T-cell (primary cell): ENCODE measurements around the gene FYB1. TPM values are rescaled to one million over a fixed set of nuclear protein-coding genes. Genes with fewer than 3 reads are reported as not detected.
"Not testable (repeated sequence)": the region's sequence is repeated elsewhere in the genome, so short reads cannot be mapped to it uniquely, and the experiment has no call there.

Experiments used
- ATAC-seq, 4 experiments: fragments of 200-7000 bp in 3 of 4; fragments of 150-1000 bp in 1 of 4; cut with Tn5 transposase; replicated peaks in 1 of 4; 1 replicate in 3 of 4; 2 replicates in 1 of 4; pipeline ENCODE4 v1.10.0; 2021; ENCODE audit warnings: moderate library complexity in 3 of 4, mild to moderate bottlenecking in 2 of 4, moderate number of reproducible peaks in 1 of 4
- CTCF ChIA-PET, 2 donors: fragments of 300-600 bp; sonication (Branson Sonifier 250); formaldehyde crosslinking; loops; one replicate each; lab custom pipeline; 2022; ENCODE audit warnings: antibody characterized with exemption in 2 of 2; lab: Charles Lee
- POLR2A ChIA-PET, 2 donors: fragments of 300-600 bp; sonication (Branson Sonifier 250); formaldehyde crosslinking; loops; one replicate each; lab custom pipeline; 2022; ENCODE audit warnings: antibody characterized with exemption in 2 of 2; lab: Charles Lee
- DNase-seq, 35 experiments: peaks; one replicate each; pipeline versions ENCODE4 v3.0.0 to v3.0.0-alpha.2; 2013 to 2023
- H3K27ac ChIP-seq: one replicate; pipeline ENCODE4 v1.5.1; 2013; ENCODE audit warnings: low read length
- H3K27me3 ChIP-seq, 2 experiments: replicated peaks in 1 of 2; 1 replicate in 1 of 2; 2 replicates in 1 of 2; pipeline versions ENCODE4 v1.6.1 to v1.7.0; 2013; ENCODE audit warnings: low read length in 1 of 2, mixed read lengths in 1 of 2; ENCODE audit not compliant: control insufficient read depth in 2 of 2, insufficient read depth in 2 of 2; ENCODE audit errors: extremely low read depth in 1 of 2
- H3K36me3 ChIP-seq, 2 donors: 1 replicate in 1 of 2; 2 replicates in 1 of 2; pipeline versions ENCODE4 v1.6.1 to v1.7.0; 2013; ENCODE audit warnings: low read length in 1 of 2; ENCODE audit not compliant: control insufficient read depth in 2 of 2, insufficient read depth in 1 of 2; ENCODE audit errors: extremely low read depth in 1 of 2
- H3K4me1 ChIP-seq, 2 experiments: 1 replicate in 1 of 2; 2 replicates in 1 of 2; pipeline versions ENCODE4 v1.6.1 to v1.7.0; 2013; ENCODE audit warnings: low read length in 2 of 2, mixed read lengths in 1 of 2; ENCODE audit not compliant: insufficient read depth in 2 of 2, control insufficient read depth in 1 of 2; ENCODE audit errors: extremely low read depth in 1 of 2
- H3K4me3 ChIP-seq, 2 donors: 1 replicate in 1 of 2; 2 replicates in 1 of 2; pipeline versions ENCODE4 v1.5.1 to v1.7.0; 2013; ENCODE audit warnings: mild to moderate bottlenecking in 2 of 2, low read length in 1 of 2, moderate library complexity in 1 of 2; ENCODE audit not compliant: control insufficient read depth in 1 of 2; ENCODE audit errors: extremely low read depth in 1 of 2
- H3K9me3 ChIP-seq: 2 replicates; pipeline ENCODE4 v1.7.0; 2013
- H3K27ac Mint-ChIP-seq, 2 donors: one replicate each; pipeline ENCODE4 v1.8.0; 2020 to 2021; ENCODE audit warnings: mild to moderate bottlenecking in 2 of 2, mixed read lengths in 2 of 2
- H3K27me3 Mint-ChIP-seq, 2 donors: one replicate each; pipeline ENCODE4 v1.8.0; 2021 to 2022; ENCODE audit warnings: mixed read lengths in 2 of 2
- H3K36me3 Mint-ChIP-seq: one replicate; pipeline ENCODE4 v1.8.0; 2021; ENCODE audit warnings: mixed read lengths
- H3K4me1 Mint-ChIP-seq, 3 donors: one replicate each; pipeline ENCODE4 v1.8.0; 2020 to 2022; ENCODE audit warnings: mixed read lengths in 3 of 3, mild to moderate bottlenecking in 1 of 3
- H3K4me3 Mint-ChIP-seq, 3 donors: one replicate each; pipeline ENCODE4 v1.8.0; 2020 to 2022; ENCODE audit warnings: mild to moderate bottlenecking in 3 of 3, mixed read lengths in 3 of 3, moderate library complexity in 3 of 3
- H3K9me3 Mint-ChIP-seq, 3 donors: one replicate each; pipeline ENCODE4 v1.8.0; 2020 to 2022; ENCODE audit warnings: mixed read lengths in 3 of 3
- WGBS: methylation state at CpG from one replicate; pipeline ENCODE4 v1.1.5; 2013; ENCODE audit warnings: missing lambda C conversion rate; ENCODE audit not compliant: insufficient coverage; 5-methylcytosine and 5-hydroxymethylcytosine counted together
- total RNA-seq, 35 experiments: library from RNA in 6 of 35; stranded (reverse) in 6 of 35; fragments of 120-200 nt in 1 of 35; gene quantifications; one replicate each; pipeline versions ENCODE4 v1.2.1 to v1.2.4 and lab custom pipeline; 2013 to 2026

Gene FYB1
- total RNA-seq, 5 donors from 2014 or later (not counting 1 experiment from before 2014, with no cell fraction given): 372 to 769 (median 428) TPM

GRCh38 chr5:39225405-39226099, 6.2 kb upstream of the FYB1 start:
- H3K4me3 Mint-ChIP-seq: peak overlapping the region in 1 of 3 donors; percentile 53
- POLR2A ChIA-PET: interaction anchor here in 1 of 2 donors (0.6 kb wide), 1 partner anchor 95 kb away, joined by 3 read pairs; no protein-coding TSS in a partner anchor
- H3K27ac Mint-ChIP-seq: peak overlapping the region; percentile 25 to 76

GRCh38 chr5:39224196-39224761, 4.9 kb upstream of the FYB1 start:
- ATAC-seq (peak in 1 of 4 experiments; percentile 44), DNase-seq (no peak)
- Mint-ChIP-seq H3K36me3 (no peaks in the 10 kb centered on the region), H3K27me3 (no peaks in the 10 kb centered on the region), H3K4me3 (no peak overlapping the region), H3K9me3 (no peaks in the 10 kb centered on the region), H3K27ac (peak overlapping the region in 1 of 2 donors; percentile 44), H3K4me1 (peaks cover 33 to 47% (median 44%) of the 10 kb centered on the region in 3 donors)
- Histone ChIP-seq H3K27ac (no peak overlapping the region), H3K4me1 (peaks cover 10 to 11% of the 10 kb centered on the region in 2 experiments), H3K9me3 (no peaks in the 10 kb centered on the region), H3K27me3 (no peaks in the 10 kb centered on the region), H3K4me3 (no peak overlapping the region), H3K36me3 (no peaks in the 10 kb centered on the region)
- POLR2A ChIA-PET: interaction anchor here in 1 of 2 donors (0.6 kb wide), 1 partner anchor 15 kb away, joined by 3 read pairs; no protein-coding TSS in a partner anchor
- 60% methylated on average over 1 of the region's 5 CpGs for WGBS
- CTCF ChIA-PET: interaction anchor here (0.6 to 2.0 kb wide), 5 partner anchors 38 to 76 kb away, joined by 3 to 10 read pairs (median 3); no protein-coding TSS in a partner anchor

More at GRCh38 chr5:39225405-39226099, 6.2 kb upstream of the FYB1 start:
- ATAC-seq (no peak), DNase-seq (no peak)
- Histone ChIP-seq H3K27ac (no peak overlapping the region), H3K36me3 (no peaks in the 10 kb centered on the region), H3K27me3 (no peaks in the 10 kb centered on the region), H3K4me1 (peaks cover 3 to 11% of the 10 kb centered on the region in 2 experiments), H3K4me3 (no peak overlapping the region), H3K9me3 (no peaks in the 10 kb centered on the region)
- CTCF ChIA-PET: interaction anchor here (0.6 to 2.5 kb wide), 4 partner anchors 8 to 1708 kb away, joined by 3 to 9 read pairs (median 5); no protein-coding TSS in a partner anchor
- no peaks in the 10 kb centered on the region for H3K27me3 Mint-ChIP-seq
- peaks cover 22 to 38% (median 35%) of the 10 kb centered on the region in 3 donors for H3K4me1 Mint-ChIP-seq
- H3K36me3 Mint-ChIP-seq: no peaks in the 10 kb centered on the region
- WGBS: 71% methylated on average over 1 of the region's 2 CpGs
- H3K9me3 Mint-ChIP-seq: no peaks in the 10 kb centered on the region

- CTCF ChIA-PET: interaction anchor here (0.6 to 3.1 kb wide), 4 partner anchors 10 to 76 kb away, joined by 3 to 10 read pairs (median 7); no protein-coding TSS in a partner anchor
- Mint-ChIP-seq H3K27me3 (no peaks in the 10 kb centered on the region), H3K36me3 (no peaks in the 10 kb centered on the region), H3K4me1 (peaks cover 39 to 53% (median 51%) of the 10 kb centered on the region in 3 donors), H3K9me3 (no peaks in the 10 kb centered on the region), H3K27ac (no peak overlapping the region), H3K4me3 (no peak overlapping the region)
- DNase-seq (no peak), ATAC-seq (no peak)
- POLR2A ChIA-PET: interaction anchor here in 1 of 2 donors (0.6 kb wide), 1 partner anchor 16 kb away, joined by 3 read pairs; no protein-coding TSS in a partner anchor
- Histone ChIP-seq H3K27me3 (no peaks in the 10 kb centered on the region), H3K27ac (no peak overlapping the region), H3K9me3 (no peaks in the 10 kb centered on the region), H3K36me3 (no peaks in the 10 kb centered on the region), H3K4me3 (no peak overlapping the region), H3K4me1 (peaks cover 11 to 17% of the 10 kb centered on the region in 2 experiments)
- no CpG with 5 or more reads among the region's 3 CpGs for WGBS
Observed at GRCh38 chr5:39223565-39224156, 4.3 kb upstream of the FYB1 start.

GRCh38 chr5:39221671-39222070, 2.3 kb upstream of the FYB1 start:
- H3K4me1 ChIP-seq: peaks cover 21 to 35% of the 10 kb centered on the region in 2 experiments

GRCh38 chr5:39220280-39221030, 1.1 kb upstream of the FYB1 start:
- H3K4me1 ChIP-seq: peaks cover 26 to 42% of the 10 kb centered on the region in 2 experiments
- ChIA-PET POLR2A (interaction anchor here in 1 of 2 donors (0.6 kb wide), 1 partner anchor 16 kb away, joined by 3 read pairs; no protein-coding TSS in a partner anchor), CTCF (interaction anchor here (0.7 to 4.9 kb wide), 9 partner anchors 11 to 78 kb away, joined by 3 to 84 read pairs (median 7); no protein-coding TSS in a partner anchor)
- Mint-ChIP-seq H3K27me3 (no peaks in the 10 kb centered on the region), H3K4me3 (no peak overlapping the region), H3K36me3 (no peaks in the 10 kb centered on the region), H3K9me3 (no peaks in the 10 kb centered on the region), H3K27ac (peak overlapping the region; percentile 80 to 89), H3K4me1 (peaks cover 53 to 63% (median 60%) of the 10 kb centered on the region in 3 donors)
- H3K9me3 ChIP-seq: no peaks in the 10 kb centered on the region
- no peaks in the 10 kb centered on the region for H3K36me3 ChIP-seq
- no peak overlapping the region for H3K4me3 ChIP-seq
- 93% methylated on average over 3 of the region's 4 CpGs for WGBS
- H3K27ac ChIP-seq: no peak overlapping the region
- DNase-seq (no peak), ATAC-seq (no peak)
- H3K27me3 ChIP-seq: no peaks in the 10 kb centered on the region

More at GRCh38 chr5:39221671-39222070, 2.3 kb upstream of the FYB1 start:
- CTCF ChIA-PET: interaction anchor here (0.5 to 3.4 kb wide), 5 partner anchors 20 to 1577 kb away, joined by 4 to 19 read pairs (median 8); no protein-coding TSS in a partner anchor
- H3K27me3 Mint-ChIP-seq, H3K9me3 ChIP-seq, H3K4me3 ChIP-seq, H3K27ac Mint-ChIP-seq, DNase-seq, H3K27me3 ChIP-seq, H3K27ac ChIP-seq, ATAC-seq, H3K9me3 Mint-ChIP-seq, H3K4me3 Mint-ChIP-seq, H3K36me3 Mint-ChIP-seq, H3K36me3 ChIP-seq, POLR2A ChIA-PET: not testable (repeated sequence)
- 100% methylated on average over 1 of the region's 5 CpGs for WGBS
- peaks cover 51 to 64% (median 61%) of the 10 kb centered on the region in 3 donors for H3K4me1 Mint-ChIP-seq
